Neuronal stem cell (in vitro differentiated cells): ENCODE data around the gene SLC9A9.

ENCODE experiments used
- DNase-seq: peaks from one replicate; pipeline ENCODE4 v3.0.0-alpha.2; 2013; ENCODE audit warnings: low spot score
- H2AFZ ChIP-seq: one replicate; pipeline ENCODE4 v1.6.1; 2013; ENCODE audit warnings: mild to moderate bottlenecking, low read length, inconsistent platforms
- H2AK5ac ChIP-seq: 2 replicates; pipeline ENCODE4 v1.6.1; 2013; ENCODE audit warnings: low read depth, mild to moderate bottlenecking, inconsistent platforms, low read length, moderate library complexity, mixed read lengths
- H2BK120ac ChIP-seq: 2 replicates; pipeline ENCODE4 v1.6.1; 2013; ENCODE audit warnings: low read depth, mild to moderate bottlenecking, inconsistent platforms, low read length, moderate library complexity, mixed read lengths
- H2BK12ac ChIP-seq: one replicate; pipeline ENCODE4 v1.6.1; 2013; ENCODE audit warnings: low read length, inconsistent platforms
- H2BK15ac ChIP-seq: 2 replicates; pipeline ENCODE4 v1.6.1; 2013; ENCODE audit warnings: mild to moderate bottlenecking, low read length, inconsistent platforms, mixed read lengths
- H2BK5ac ChIP-seq: one replicate; pipeline ENCODE4 v1.6.1; 2013; ENCODE audit warnings: inconsistent platforms, mild to moderate bottlenecking, low read length, moderate library complexity
- H3K14ac ChIP-seq: one replicate; pipeline ENCODE4 v1.6.1; 2013; ENCODE audit warnings: low read length, inconsistent platforms
- H3K18ac ChIP-seq: 2 replicates; pipeline ENCODE4 v1.6.1; 2013; ENCODE audit warnings: low read length, inconsistent platforms
- H3K23ac ChIP-seq: 2 replicates; pipeline ENCODE4 v1.6.1; 2013; ENCODE audit warnings: low read depth, mild to moderate bottlenecking, mixed read lengths, low read length, inconsistent platforms; ENCODE audit not compliant: poor library complexity
- H3K27ac ChIP-seq: replicated peaks from 3 replicates; pipeline ENCODE4 v1.5.1; 2013; ENCODE audit warnings: low read length, inconsistent platforms
- H3K27me3 ChIP-seq, 3 experiments: 2 replicates each; pipeline ENCODE4 v1.6.1; 2013; ENCODE audit warnings: low read length in 3 of 3, mild to moderate bottlenecking in 2 of 3, inconsistent platforms in 1 of 3, low read depth in 1 of 3, mixed read lengths in 1 of 3, moderate library complexity in 1 of 3; ENCODE audit not compliant: control insufficient read depth in 3 of 3, insufficient read depth in 3 of 3
- H3K36me3 ChIP-seq, 2 donors: replicated peaks in 1 of 2; 2 replicates each; pipeline ENCODE4 v1.6.1; 2013; ENCODE audit warnings: low read length in 2 of 2; ENCODE audit not compliant: control insufficient read depth in 2 of 2, insufficient read depth in 2 of 2
- H3K4ac ChIP-seq: 2 replicates; pipeline ENCODE4 v1.6.1; 2013; ENCODE audit warnings: inconsistent platforms, mild to moderate bottlenecking, low read length, moderate library complexity
- H3K4me1 ChIP-seq, 2 donors: 1 replicate in 1 of 2; 2 replicates in 1 of 2; pipeline ENCODE4 v1.6.1; 2013; ENCODE audit warnings: low read length in 2 of 2, low read depth in 1 of 2; ENCODE audit not compliant: control insufficient read depth in 2 of 2, insufficient read depth in 1 of 2
- H3K4me2 ChIP-seq: one replicate; pipeline ENCODE4 v1.6.1; 2013; ENCODE audit warnings: mild to moderate bottlenecking, low read length, inconsistent platforms; ENCODE audit not compliant: insufficient read depth, poor library complexity, severe bottlenecking
- H3K4me3 ChIP-seq, 2 donors: 2 replicates each; pipeline ENCODE4 v1.5.1; 2013; ENCODE audit warnings: low read length in 2 of 2, mild to moderate bottlenecking in 2 of 2, inconsistent platforms in 1 of 2, moderate library complexity in 1 of 2
- H3K79me1 ChIP-seq: one replicate; pipeline ENCODE4 v1.6.1; 2013; ENCODE audit warnings: low read depth, mild to moderate bottlenecking, inconsistent platforms, low read length, moderate library complexity
- H3K9ac ChIP-seq: one replicate; pipeline ENCODE4 v1.6.1; 2013; ENCODE audit warnings: mild to moderate bottlenecking, low read depth, low read length, inconsistent platforms; ENCODE audit not compliant: poor library complexity
- H3K9me3 ChIP-seq, 2 donors: replicated peaks in 1 of 2; 2 replicates each; pipeline versions ENCODE3 to v1.6.1; 2013; ENCODE audit warnings: low read length in 2 of 2, mild to moderate bottlenecking in 2 of 2, inconsistent platforms in 1 of 2, low read depth in 1 of 2, mixed read lengths in 1 of 2, moderate library complexity in 1 of 2; ENCODE audit not compliant: control insufficient read depth in 2 of 2, insufficient read depth in 1 of 2
- H4K8ac ChIP-seq: one replicate; pipeline ENCODE4 v1.6.1; 2013; ENCODE audit warnings: low read depth, mild to moderate bottlenecking, inconsistent platforms, low read length, moderate library complexity
- H4K91ac ChIP-seq: one replicate; pipeline ENCODE4 v1.6.1; 2013; ENCODE audit warnings: low read length, low read depth, mild to moderate bottlenecking, inconsistent platforms; ENCODE audit not compliant: poor library complexity
- WGBS, 2 donors: extraction: QIAGEN DNeasy Blood & Tissue Kit; methylation state at CpG; one replicate each; pipeline ENCODE4 v1.1.7; 2013; ENCODE audit warnings: missing lambda C conversion rate in 2 of 2, mixed read lengths in 1 of 2; ENCODE audit not compliant: insufficient read length in 2 of 2, insufficient replicate concordance in 1 of 2; ENCODE audit errors: extremely low coverage in 2 of 2; 5-methylcytosine and 5-hydroxymethylcytosine counted together

Gene SLC9A9

GRCh38 chr3:143352850-143353550, 495.3 kb downstream of the SLC9A9 start:
- no peak overlapping the region for H4K8ac ChIP-seq
- H2AFZ ChIP-seq, result no peak overlapping the region
- H3K79me1 ChIP-seq, result no peaks in the 10 kb centered on the region
- DNase-seq, result no peak
- H3K14ac ChIP-seq, result no peak overlapping the region
- H2AK5ac ChIP-seq, result no peak overlapping the region
- no peak overlapping the region for H2BK15ac ChIP-seq
- H3K27me3 ChIP-seq, result no peaks in the 10 kb centered on the region
- H3K4me2 ChIP-seq, result no peak overlapping the region
- H3K9ac ChIP-seq, result no peak overlapping the region
- no peak overlapping the region for H3K4ac ChIP-seq
- no peak overlapping the region for H3K23ac ChIP-seq
- H3K9me3 ChIP-seq, result no peaks in the 10 kb centered on the region
- H2BK5ac ChIP-seq, result no peak overlapping the region
- no peak overlapping the region for H2BK12ac ChIP-seq
- H3K4me1 ChIP-seq, result peaks cover 0 to 3% of the 10 kb centered on the region in 2 donors
- no peak overlapping the region for H4K91ac ChIP-seq
- no CpG with 5 or more reads among the region's 6 CpGs for WGBS, 2 donors
- no peak overlapping the region for H2BK120ac ChIP-seq
- no peak overlapping the region for H3K18ac ChIP-seq
- no peak overlapping the region for H3K4me3 ChIP-seq
- H3K27ac ChIP-seq, result no peak overlapping the region
- no peaks in the 10 kb centered on the region for H3K36me3 ChIP-seq

GRCh38 chr3:143351895-143352608, 496.2 kb downstream of the SLC9A9 start:
- Histone ChIP-seq H3K14ac (no peak overlapping the region), H4K91ac (no peak overlapping the region), H4K8ac (no peak overlapping the region), H3K23ac (no peak overlapping the region), H3K18ac (no peak overlapping the region), H3K27me3 (no peaks in the 10 kb centered on the region), H3K79me1 (no peaks in the 10 kb centered on the region), H2BK12ac (no peak overlapping the region), H2AK5ac (no peak overlapping the region), H3K4me3 (no peak overlapping the region), H2AFZ (no peak overlapping the region), H2BK5ac (no peak overlapping the region), H3K4me1 (peaks cover 0 to 3% of the 10 kb centered on the region in 2 donors), H3K36me3 (no peaks in the 10 kb centered on the region), H2BK120ac (no peak overlapping the region), H3K27ac (no peak overlapping the region), H3K4me2 (no peak overlapping the region), H2BK15ac (no peak overlapping the region), H3K4ac (peak overlapping the region; percentile 94), H3K9me3 (no peaks in the 10 kb centered on the region), H3K9ac (peak overlapping the region; percentile 78)
- no peak for DNase-seq
- no CpG with 5 or more reads among the region's 4 CpGs for WGBS, 2 donors

GRCh38 chr3:143351354-143351753, 496.9 kb downstream of the SLC9A9 start:
- Histone ChIP-seq H3K36me3 (no peaks in the 10 kb centered on the region), H2BK12ac (no peak overlapping the region), H2BK5ac (no peak overlapping the region), H3K9ac (no peak overlapping the region), H2BK120ac (no peak overlapping the region), H3K4me3 (no peak overlapping the region), H3K4me1 (peaks cover 0 to 3% of the 10 kb centered on the region in 2 donors), H2BK15ac (no peak overlapping the region), H3K27me3 (no peaks in the 10 kb centered on the region), H4K91ac (no peak overlapping the region), H3K14ac (no peak overlapping the region), H3K9me3 (no peaks in the 10 kb centered on the region), H2AFZ (no peak overlapping the region), H2AK5ac (no peak overlapping the region), H3K4me2 (no peak overlapping the region), H4K8ac (no peak overlapping the region), H3K27ac (no peak overlapping the region), H3K4ac (no peak overlapping the region), H3K23ac (no peak overlapping the region), H3K79me1 (no peaks in the 10 kb centered on the region), H3K18ac (no peak overlapping the region)
- DNase-seq, result no peak
- no CpG with 5 or more reads among the region's 2 CpGs for WGBS, 2 donors

GRCh38 chr3:143349455-143349854, 498.8 kb downstream of the SLC9A9 start:
- H2AFZ ChIP-seq, result no peak overlapping the region
- H3K4ac ChIP-seq, result no peak overlapping the region
- no peak overlapping the region for H3K4me2 ChIP-seq
- no peaks in the 10 kb centered on the region for H3K9me3 ChIP-seq
- no peak overlapping the region for H2BK12ac ChIP-seq
- no peak overlapping the region for H2BK15ac ChIP-seq
- no peak overlapping the region for H3K9ac ChIP-seq
- no peak overlapping the region for H2AK5ac ChIP-seq
- no peak overlapping the region for H3K4me3 ChIP-seq
- no peak overlapping the region for H4K91ac ChIP-seq
- H2BK5ac ChIP-seq, result no peak overlapping the region
- no peaks in the 10 kb centered on the region for H3K27me3 ChIP-seq
- no peaks in the 10 kb centered on the region for H3K79me1 ChIP-seq
- DNase-seq, result no peak
- no peak overlapping the region for H3K14ac ChIP-seq
- WGBS, 2 donors, result no CpG with 5 or more reads among the region's 2 CpGs
- H4K8ac ChIP-seq, result no peak overlapping the region
- no peaks in the 10 kb centered on the region for H3K36me3 ChIP-seq
- peaks cover 0 to 3% of the 10 kb centered on the region in 2 donors for H3K4me1 ChIP-seq
- no peak overlapping the region for H3K23ac ChIP-seq
- H3K27ac ChIP-seq, result no peak overlapping the region
- H3K18ac ChIP-seq, result no peak overlapping the region
- H2BK120ac ChIP-seq, result no peak overlapping the region
